GM04504 (cell line): ENCODE measurements around the gene AKAP8.
"Not testable (repeated sequence)": the region's sequence is repeated elsewhere in the genome, so short reads cannot be mapped to it uniquely, and the experiment has no call there.

Experiments
- DNase-seq: peaks from one replicate; pipeline ENCODE4 v3.0.0-alpha.2; 2012; ENCODE audit warnings: low read depth

The AKAP8 gene

DNA sequence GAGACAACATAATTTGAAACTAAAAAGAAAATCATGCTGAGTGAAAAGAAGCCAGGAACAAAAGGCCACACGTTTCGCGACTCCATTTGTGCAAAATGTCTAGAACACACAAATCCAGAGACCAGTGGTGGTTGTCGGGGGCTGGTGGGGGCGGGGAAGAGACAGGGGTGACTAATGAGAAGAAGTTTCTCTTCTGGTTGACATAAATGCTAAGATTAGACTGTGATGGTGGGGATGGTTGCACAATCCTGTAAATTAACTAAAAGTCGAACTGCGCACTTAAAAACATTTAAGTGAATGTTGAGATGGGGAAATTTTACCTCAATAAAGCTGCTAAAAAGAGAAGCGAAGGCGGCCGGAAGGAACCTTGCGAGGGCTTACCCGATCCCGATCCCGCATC, 7.1 kb downstream of the AKAP8 start:
- DNase-seq: no peak

DNA sequence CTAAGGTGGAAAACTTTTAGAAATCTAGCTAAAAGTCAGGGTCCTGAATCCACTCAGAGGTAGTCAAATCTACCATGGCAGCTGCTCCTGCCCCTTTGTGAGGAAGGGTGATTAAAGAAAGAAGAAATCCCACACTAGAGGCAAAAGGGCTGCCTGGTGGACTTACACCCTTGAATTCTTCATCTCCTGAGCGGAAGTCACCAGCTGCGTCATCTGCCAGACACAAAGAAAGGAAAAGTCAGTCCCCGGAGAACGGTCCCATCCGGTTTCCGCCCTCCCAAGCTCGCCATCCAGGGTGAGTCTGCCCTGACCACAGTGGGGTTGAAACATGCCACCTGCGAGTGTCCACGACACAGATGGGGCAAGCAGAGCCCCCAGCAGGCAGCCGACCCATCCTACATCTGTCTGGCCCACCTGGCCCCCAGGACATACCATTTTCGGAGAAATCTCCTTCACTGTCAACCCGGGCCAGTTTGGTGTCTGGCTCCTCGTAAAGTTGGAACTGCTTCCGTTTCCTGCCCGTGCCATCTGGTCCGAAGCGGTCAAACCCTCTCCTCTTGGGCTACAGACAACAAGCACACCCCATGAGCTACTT, 7.7 kb downstream of the AKAP8 start:
- no peak for DNase-seq

DNA sequence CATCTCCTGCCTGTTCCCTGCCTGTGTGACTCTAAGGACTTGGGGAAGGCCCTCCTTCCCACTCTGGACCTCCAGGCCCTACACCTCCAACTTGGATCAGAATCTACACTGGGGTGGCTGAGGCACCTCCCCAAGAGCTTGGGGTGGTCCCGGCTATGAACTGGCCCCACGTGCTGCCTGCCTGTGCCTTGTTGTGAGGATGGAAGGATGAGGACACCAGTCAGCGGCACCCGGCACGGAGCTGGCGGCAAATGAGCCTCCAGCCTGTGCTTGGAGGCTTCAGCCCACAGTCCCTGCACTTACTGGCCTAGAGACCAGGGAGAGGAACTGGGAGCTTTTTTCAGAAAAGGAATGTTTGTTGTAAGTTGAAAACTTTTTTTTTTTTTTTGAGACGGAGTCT, 8.5 kb downstream of the AKAP8 start:
- no peak for DNase-seq

- DNase-seq: no peak
Observed at GRCh38 chr19:15369594-15369891, 10.0 kb downstream of the AKAP8 start.

- no peak for DNase-seq
Observed at GRCh38 chr19:15368798-15369593, 10.6 kb downstream of the AKAP8 start.

DNA sequence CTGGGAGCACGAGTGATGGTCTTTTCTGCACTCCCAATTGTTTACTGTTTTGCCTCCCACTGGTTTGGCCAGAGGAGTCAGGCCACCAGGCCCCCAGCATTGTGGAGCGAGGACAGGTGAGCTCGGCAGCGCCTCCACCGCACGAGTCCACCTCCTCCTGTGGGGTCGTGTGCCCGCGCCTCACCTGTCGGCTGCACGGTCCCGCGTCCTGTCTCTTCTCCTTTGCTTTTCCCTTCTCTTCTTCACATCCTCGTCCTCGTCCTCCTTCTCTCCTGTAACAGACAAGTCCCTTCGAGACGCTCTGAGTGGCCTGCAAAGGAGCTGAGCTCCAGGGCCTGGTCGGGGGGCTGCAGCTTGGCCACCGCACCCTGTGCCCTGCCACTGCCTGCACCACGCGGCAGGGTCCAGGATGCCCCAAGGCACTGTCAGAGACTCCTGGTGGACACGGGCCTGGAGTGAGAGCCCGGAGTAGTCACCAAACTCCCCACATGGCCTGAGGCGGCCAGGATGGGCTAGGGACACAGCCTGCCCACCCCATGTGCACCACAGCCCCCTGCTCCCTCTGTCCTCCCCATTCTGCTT, 11.4 kb downstream of the AKAP8 start:
- no peak for DNase-seq

DNA sequence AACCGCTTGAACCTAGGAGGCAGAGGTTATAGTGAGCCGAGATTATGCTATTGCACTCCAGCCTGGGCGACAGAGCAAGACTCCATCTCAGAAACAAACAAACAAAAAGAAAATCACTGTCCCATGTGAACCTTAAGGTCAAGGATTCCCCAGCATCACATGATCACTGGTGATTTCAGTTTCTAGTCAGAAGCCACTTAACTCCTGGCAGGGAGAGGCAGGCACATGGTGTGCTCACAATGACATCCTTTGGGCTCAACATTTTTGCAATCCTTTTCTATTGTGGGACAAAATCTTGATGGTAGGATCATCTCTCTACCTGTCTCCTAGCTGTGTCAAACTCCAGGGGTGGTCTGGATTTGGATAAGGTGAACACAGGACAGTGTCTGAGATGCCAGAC, 12.1 kb downstream of the AKAP8 start:
- no peak for DNase-seq

DNA sequence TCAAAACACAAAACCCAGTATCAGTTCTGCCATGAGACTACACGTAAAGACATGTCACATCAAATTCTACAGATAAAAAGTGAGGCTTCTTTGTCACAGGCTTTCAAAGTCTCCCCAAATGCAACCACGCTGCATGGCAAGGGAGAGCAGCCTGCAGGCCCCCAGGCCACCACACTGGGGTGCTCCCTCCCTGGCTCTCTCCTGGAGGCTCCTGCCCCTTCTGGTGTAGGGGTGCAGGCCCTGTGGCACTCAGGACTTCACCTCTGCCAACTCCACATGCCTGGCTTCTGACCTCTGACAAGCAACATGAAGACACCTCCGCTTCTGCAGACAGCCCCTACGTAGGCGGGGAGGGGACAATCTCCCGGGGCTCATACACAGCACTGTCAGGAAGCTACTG, 14.3 kb downstream of the AKAP8 start:
- DNase-seq: no peak

DNA sequence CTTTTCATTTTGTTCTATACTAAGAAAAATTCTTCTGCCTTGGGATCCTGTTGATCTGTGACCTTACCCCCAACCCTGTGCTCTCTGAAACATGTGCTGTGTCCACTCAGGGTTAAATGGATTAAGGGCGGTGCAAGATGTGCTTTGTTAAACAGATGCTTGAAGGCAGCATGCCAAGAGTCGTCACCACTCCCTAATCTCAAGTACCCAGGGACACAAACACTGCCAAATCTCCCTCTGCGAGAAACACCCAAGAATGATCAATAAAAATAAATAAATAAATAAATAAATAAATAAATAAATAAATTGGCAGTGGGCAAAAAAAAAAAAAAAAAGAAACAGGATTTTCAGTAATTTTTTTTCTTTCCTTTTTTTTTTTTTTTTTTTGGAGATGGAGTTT, 15.8 kb downstream of the AKAP8 start:
- DNase-seq: not testable (repeated sequence)

DNA sequence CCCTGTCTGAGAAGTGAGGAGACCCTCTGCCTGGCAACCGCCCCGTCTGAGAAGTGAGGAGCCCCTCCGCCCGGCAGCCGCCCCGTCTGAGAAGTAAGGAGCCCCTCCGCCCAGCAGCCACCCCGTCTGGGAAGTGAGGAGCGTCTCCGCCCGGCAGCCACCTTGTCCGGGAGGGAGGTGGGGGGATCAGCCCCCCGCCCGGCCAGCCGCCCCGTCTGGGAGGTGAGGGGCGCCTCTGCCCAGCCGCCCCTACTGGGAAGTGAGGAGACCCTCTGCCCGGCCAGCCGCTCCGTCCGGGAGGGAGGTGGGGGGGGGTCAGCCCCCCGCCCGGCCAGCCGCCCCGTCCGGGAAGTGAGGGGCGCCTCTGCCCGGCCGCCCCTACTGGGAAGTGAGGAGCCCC, 16.5 kb downstream of the AKAP8 start:
- DNase-seq: not testable (repeated sequence)

GRCh38 chr19:15360015-15360414, 19.6 kb downstream of the AKAP8 start:
- not testable (repeated sequence) for DNase-seq

DNA sequence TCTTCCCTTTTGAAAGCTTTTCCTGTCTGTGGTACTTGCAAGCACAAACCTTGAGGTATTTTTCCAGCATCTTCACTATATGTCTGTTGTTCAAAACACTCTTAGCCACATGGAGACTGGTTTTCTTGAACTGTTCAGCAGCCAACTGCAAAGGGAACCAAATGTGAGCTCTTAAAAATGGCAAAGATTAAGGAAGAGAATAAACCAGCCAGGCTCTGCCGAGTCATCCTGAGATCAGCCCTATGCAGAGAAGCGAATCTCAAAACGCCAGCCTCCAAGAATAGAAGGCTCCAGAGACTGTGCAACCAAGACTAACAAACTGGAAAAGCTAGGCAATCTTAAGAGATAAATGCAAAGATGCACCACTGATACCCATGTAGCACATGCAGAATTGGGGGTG, 20.7 kb downstream of the AKAP8 start:
- no peak for DNase-seq

- DNase-seq: no peak
Observed at GRCh38 chr19:15357906-15358305, 21.7 kb downstream of the AKAP8 start.

- DNase-seq: no peak
Observed at GRCh38 chr19:15354566-15355296, 24.9 kb downstream of the AKAP8 start.

DNA sequence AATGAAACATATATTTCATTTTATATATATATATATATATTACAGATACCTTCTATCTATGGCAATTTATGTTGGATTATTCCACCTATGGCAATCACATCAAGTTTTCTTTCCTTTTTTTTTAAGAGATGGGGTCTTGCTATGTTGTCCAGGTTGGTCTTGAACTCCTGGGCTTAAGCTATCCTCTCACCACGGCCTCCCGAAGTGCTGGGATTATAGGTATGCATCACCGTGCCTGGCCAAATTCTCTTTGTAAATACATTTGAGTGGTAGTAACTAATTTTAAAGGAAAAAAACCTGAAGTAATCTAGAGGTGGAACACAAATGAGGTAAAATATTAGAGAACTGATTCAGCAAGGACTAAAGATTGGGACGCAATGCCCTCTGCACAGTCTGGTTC, 25.7 kb downstream of the AKAP8 start:
- DNase-seq: no peak

- not testable (repeated sequence) for DNase-seq
Observed at GRCh38 chr19:15352535-15352934, 27.1 kb downstream of the AKAP8 start.

GRCh38 chr19:15341328-15341727, 38.3 kb downstream of the AKAP8 start:
- DNase-seq: not testable (repeated sequence)

- no peak for DNase-seq
Observed at GRCh38 chr19:15340086-15340485, 39.5 kb downstream of the AKAP8 start.

DNA sequence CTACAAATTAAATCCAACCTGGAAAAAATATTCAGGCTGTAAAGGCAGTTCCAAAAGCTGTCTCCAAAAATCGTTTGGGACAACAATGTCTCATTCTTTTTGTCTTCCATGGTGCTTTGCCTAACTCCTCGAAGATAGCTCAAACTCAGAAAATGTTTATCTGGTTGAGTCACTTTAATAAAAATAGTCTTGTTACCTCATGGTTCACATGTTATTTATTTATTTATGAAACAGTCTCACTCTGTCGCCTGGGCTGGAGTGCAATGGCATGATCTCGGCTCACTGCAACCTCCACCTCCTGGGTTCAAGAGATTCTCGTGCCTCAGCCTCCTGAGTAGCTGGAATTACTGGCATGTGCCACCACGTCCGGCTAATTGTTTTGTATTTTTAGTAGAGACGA, 42.4 kb downstream of the AKAP8 start:
- no peak for DNase-seq

DNA sequence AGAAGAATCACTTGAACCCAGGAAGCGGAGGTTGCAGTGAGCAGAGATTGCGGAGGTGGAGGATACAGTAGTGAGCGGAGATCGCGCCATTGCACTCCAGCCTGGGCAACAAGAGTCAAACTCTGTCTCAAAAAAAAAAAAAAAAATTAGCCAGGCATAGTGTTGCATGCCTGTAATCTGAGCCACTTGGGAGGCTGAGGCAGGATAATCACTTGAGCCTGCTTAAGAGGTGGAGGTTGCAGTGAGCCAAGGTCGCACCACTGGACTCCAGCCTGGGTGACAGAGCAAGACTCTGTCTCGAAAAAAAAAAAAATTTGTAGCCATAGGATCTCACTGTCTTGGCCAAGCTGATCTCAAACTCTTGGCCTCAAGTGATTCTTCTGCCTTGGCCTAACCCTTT, 43.6 kb downstream of the AKAP8 start:
- not testable (repeated sequence) for DNase-seq

GRCh38 chr19:15332311-15332996, 47.1 kb downstream of the AKAP8 start, which contains the start of gene BRD4:
Gene BRD4 (minus strand): TSS chr19:15332539. CDS start chr19:15273099, 59,440 bp downstream.
- DNase-seq: no peak
